GM10847 (cell line): ENCODE data around the gene PIK3C2G.

Experiments used
- POLR2A ChIP-seq: IDR thresholded peaks from 2 replicates; pipeline ENCODE4 v1.6.1; 2011; ENCODE audit not compliant: insufficient read length; ENCODE audit errors: extremely low read depth

Gene PIK3C2G

GRCh38 chr12:18345021-18345735, 83.9 kb downstream of the PIK3C2G start:
- TF ChIP-seq POLR2A: no peak

- no peak for TF ChIP-seq POLR2A
Measured at GRCh38 chr12:18352312-18352711, 91.0 kb downstream of the PIK3C2G start.

GRCh38 chr12:18355429-18355828, 94.1 kb downstream of the PIK3C2G start:
- TF ChIP-seq POLR2A: no peak

- TF ChIP-seq POLR2A: no peak
Measured at GRCh38 chr12:18358077-18358476, 96.8 kb downstream of the PIK3C2G start.

- no peak for TF ChIP-seq POLR2A
Measured at GRCh38 chr12:18358930-18359329, 97.6 kb downstream of the PIK3C2G start.

GRCh38 chr12:18361433-18361832, 100.1 kb downstream of the PIK3C2G start:
- no peak for TF ChIP-seq POLR2A

- no peak for TF ChIP-seq POLR2A
Measured at GRCh38 chr12:18363321-18363720, 102.0 kb downstream of the PIK3C2G start.

- no peak for TF ChIP-seq POLR2A
Measured at GRCh38 chr12:18368594-18368993, 107.3 kb downstream of the PIK3C2G start.

- no peak for TF ChIP-seq POLR2A
Measured at GRCh38 chr12:18373181-18373580, 111.9 kb downstream of the PIK3C2G start.

GRCh38 chr12:18375131-18375530, 113.8 kb downstream of the PIK3C2G start:
- TF ChIP-seq POLR2A: no peak

- no peak for TF ChIP-seq POLR2A
Measured at GRCh38 chr12:18375583-18375982, 114.3 kb downstream of the PIK3C2G start.

- TF ChIP-seq POLR2A: no peak
Measured at GRCh38 chr12:18382236-18382885, 121.0 kb downstream of the PIK3C2G start.

- TF ChIP-seq POLR2A: no peak
Measured at GRCh38 chr12:18383203-18383602, 121.9 kb downstream of the PIK3C2G start.

GRCh38 chr12:18387706-18388105, 126.4 kb downstream of the PIK3C2G start:
- no peak for TF ChIP-seq POLR2A

GRCh38 chr12:18389820-18390219, 128.5 kb downstream of the PIK3C2G start:
- no peak for TF ChIP-seq POLR2A

GRCh38 chr12:18391151-18391550, 129.8 kb downstream of the PIK3C2G start:
- TF ChIP-seq POLR2A: no peak

GRCh38 chr12:18394742-18395141, 133.4 kb downstream of the PIK3C2G start:
- no peak for TF ChIP-seq POLR2A
